ENCODE measurements around the gene ADARB2.
"Not testable (repeated sequence)": the region's sequence is repeated elsewhere in the genome, so short reads cannot be mapped to it uniquely, and the experiment has no call there.

ADARB2 gene

GRCh38 chr10:1266033-1266802 is 471.1 kb downstream of the ADARB2 start:
- DNase-seq, result no peak

- no peak for DNase-seq
Observed at GRCh38 chr10:1264001-1264400, 473.3 kb downstream of the ADARB2 start.

GRCh38 chr10:1257274-1257673 is 480.1 kb downstream of the ADARB2 start:
- no peak for DNase-seq

- DNase-seq, result no peak
Observed at GRCh38 chr10:1256432-1256725, 480.9 kb downstream of the ADARB2 start.

- no peak for DNase-seq
Observed at GRCh38 chr10:1255600-1256431, 481.5 kb downstream of the ADARB2 start.

GRCh38 chr10:1255118-1255517 is 482.2 kb downstream of the ADARB2 start:
- DNase-seq, result no peak

GRCh38 chr10:1253523-1254353 is 483.6 kb downstream of the ADARB2 start:
- no peak for DNase-seq

GRCh38 chr10:1251769-1252168 is 485.6 kb downstream of the ADARB2 start:
- no peak for DNase-seq

- DNase-seq, result no peak
Observed at GRCh38 chr10:1249142-1249920, 488.0 kb downstream of the ADARB2 start.

- DNase-seq, result not testable (repeated sequence)
Observed at GRCh38 chr10:1248262-1248630, 489.1 kb downstream of the ADARB2 start.

GRCh38 chr10:1247598-1248261 is 489.6 kb downstream of the ADARB2 start:
- no peak for DNase-seq

GRCh38 chr10:1244493-1244892 is 492.8 kb downstream of the ADARB2 start:
- no peak for DNase-seq

- DNase-seq, result no peak
Observed at GRCh38 chr10:1243486-1244234, 493.7 kb downstream of the ADARB2 start.

- DNase-seq, result no peak
Observed at GRCh38 chr10:1242975-1243374, 494.4 kb downstream of the ADARB2 start.

GRCh38 chr10:1241973-1242935 is 495.1 kb downstream of the ADARB2 start:
- no peak for DNase-seq

GRCh38 chr10:1241322-1241890 is 495.9 kb downstream of the ADARB2 start:
- DNase-seq, result no peak

- no peak for DNase-seq
Observed at GRCh38 chr10:1240341-1240775, 497.0 kb downstream of the ADARB2 start.

- no peak for DNase-seq
Observed at GRCh38 chr10:1233031-1233430, 504.3 kb downstream of the ADARB2 start.

GRCh38 chr10:1232164-1232911 is 505.0 kb downstream of the ADARB2 start:
- no peak for DNase-seq

All from NCI-H2081 treated with DMSO at 0.1 percent for 48 hours (cell line).